Measurements from ENCODE around the gene GM2A. TPM values are rescaled to one million over a fixed set of nuclear protein-coding genes. Genes with fewer than 3 reads are reported as not detected.

GM2A gene
- total and polyA plus RNA-seq, 2 of the 13 experiments (the other 11 are each of a cell fraction or from before 2014, with no cell fraction given), result 14.6 to 29.6 TPM

DNA sequence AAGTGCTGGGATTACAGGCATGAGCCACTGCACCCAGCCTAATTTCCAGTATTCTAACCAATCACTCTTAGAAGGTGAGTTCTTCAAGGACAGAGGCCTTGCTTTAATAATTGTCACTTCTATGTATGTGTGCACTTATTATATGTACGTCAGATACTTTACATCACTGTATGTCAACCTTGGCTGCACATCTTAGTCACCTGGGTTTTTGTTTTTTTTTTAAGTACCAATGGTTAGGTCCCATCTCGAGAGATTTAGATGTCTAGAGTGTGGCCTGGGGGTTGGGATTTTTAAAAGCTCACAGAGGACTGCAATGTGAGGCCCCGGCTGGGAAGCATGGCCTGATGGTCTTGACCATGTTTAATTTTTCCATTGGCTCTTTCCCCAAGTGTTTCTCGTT, 9.9 kb upstream of the GM2A start:
- DNase-seq (ENCODE audit: low spot score) (no peak), FAIRE-seq (no peak), ATAC-seq (no peak)
- no peak overlapping the region for H3K27ac ChIP-seq (ENCODE audit: extremely low read length, insufficient read depth, low read length)
- POLR2A ChIA-PET, result interaction anchor here (1.8 kb wide), 1 partner anchor 9 kb away, joined by 5 read pairs; the partner anchor contains the start of gene GM2A
- H3K4me2 ChIP-seq (ENCODE audit: low read depth, low read length), result no peak overlapping the region
- no peaks in the 10 kb centered on the region for H4K20me1 ChIP-seq (ENCODE audit: insufficient read depth, low read length)
- WGBS (ENCODE audit: low lambda C conversion rate), result 47% methylated on average over 4 of the region's 4 CpGs
- H3K9ac ChIP-seq (ENCODE audit: insufficient read depth, low read depth, low read length), result no peak overlapping the region
- H2AFZ ChIP-seq (ENCODE audit: low read length), result no peak overlapping the region
- in situ Hi-C loops (cut with HindIII; ENCODE audit: extremely low pct_ligation_motif_present, low pct_unique_long_range_greater_than_20kb) (loop anchor here (10.0 kb wide), 1 partner anchor 198 kb away; no protein-coding TSS in a partner anchor), intact Hi-C loops (cut with micrococcal nuclease; ENCODE audit: unreplicated experiment) (no loop called here)
- H3K4me1 ChIP-seq (ENCODE audit: insufficient read depth, low read length), result peaks cover 17% of the 10 kb centered on the region
- H3K27me3 ChIP-seq (ENCODE audit: control insufficient read depth in 1 of 2, insufficient read depth in 2 of 2, low read length in 2 of 2), result peaks cover 2 to 7% of the 10 kb centered on the region in 2 experiments; a peak in 2 of 5 replicates
- H3K4me3 ChIP-seq (replicated peaks in 1 of 3; ENCODE audit: insufficient read depth in 1 of 3, low read depth in 2 of 3, low read length in 3 of 3), result no peak overlapping the region
- H3K9me3 ChIP-seq (ENCODE audit: low read length), result no peaks in the 10 kb centered on the region
- BruUV-seq (replicated peaks), result no TSS peak
- TF ChIP-seq, protein P1, sequence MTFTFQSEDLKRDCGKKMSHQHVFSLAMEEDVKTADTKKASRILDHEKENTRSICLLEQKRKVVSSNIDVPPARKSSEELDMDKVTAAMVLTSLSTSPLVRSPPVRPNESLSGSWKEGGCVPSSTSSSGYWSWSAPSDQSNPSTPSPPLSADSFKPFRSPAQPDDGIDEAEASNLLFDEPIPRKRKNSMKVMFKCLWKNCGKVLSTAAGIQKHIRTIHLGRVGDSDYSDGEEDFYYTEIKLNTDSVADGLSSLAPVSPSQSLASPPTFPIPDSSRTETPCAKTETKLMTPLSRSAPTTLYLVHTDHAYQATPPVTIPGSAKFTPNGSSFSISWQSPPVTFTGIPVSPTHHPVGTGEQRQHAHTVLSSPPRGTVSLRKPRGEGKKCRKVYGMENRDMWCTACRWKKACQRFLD (CRISPR knock-in tag; IDR thresholded peaks at IDR 0.05; ENCODE audit: borderline replicate concordance), result no peak
- no peak for TF ChIP-seq PCBP2 (optimal IDR thresholded peaks at IDR 0.05; ENCODE audit: low read depth, low read length, poor library complexity, severe bottlenecking)
- no peak for TF ChIP-seq SRF (IDR thresholded peaks at IDR 0.05; ENCODE audit: low read depth, low read length)
- TF ChIP-seq SCMH1 (CRISPR knock-in tag; IDR thresholded peaks at IDR 0.05; ENCODE audit: borderline replicate concordance), result no peak
- TF ChIP-seq, protein P2, sequence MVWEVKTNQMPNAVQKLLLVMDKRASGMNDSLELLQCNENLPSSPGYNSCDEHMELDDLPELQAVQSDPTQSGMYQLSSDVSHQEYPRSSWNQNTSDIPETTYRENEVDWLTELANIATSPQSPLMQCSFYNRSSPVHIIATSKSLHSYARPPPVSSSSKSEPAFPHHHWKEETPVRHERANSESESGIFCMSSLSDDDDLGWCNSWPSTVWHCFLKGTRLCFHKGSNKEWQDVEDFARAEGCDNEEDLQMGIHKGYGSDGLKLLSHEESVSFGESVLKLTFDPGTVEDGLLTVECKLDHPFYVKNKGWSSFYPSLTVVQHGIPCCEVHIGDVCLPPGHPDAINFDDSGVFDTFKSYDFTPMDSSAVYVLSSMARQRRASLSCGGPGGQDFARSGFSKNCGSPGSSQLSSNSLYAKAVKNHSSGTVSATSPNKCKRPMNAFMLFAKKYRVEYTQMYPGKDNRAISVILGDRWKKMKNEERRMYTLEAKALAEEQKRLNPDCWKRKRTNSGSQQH (CRISPR knock-in tag; IDR thresholded peaks at IDR 0.05; ENCODE audit: low read depth), result no peak
- TF ChIP-seq KMT2B (CRISPR knock-in tag; IDR thresholded peaks at IDR 0.05), result no peak
- TF ChIP-seq, protein P3, sequence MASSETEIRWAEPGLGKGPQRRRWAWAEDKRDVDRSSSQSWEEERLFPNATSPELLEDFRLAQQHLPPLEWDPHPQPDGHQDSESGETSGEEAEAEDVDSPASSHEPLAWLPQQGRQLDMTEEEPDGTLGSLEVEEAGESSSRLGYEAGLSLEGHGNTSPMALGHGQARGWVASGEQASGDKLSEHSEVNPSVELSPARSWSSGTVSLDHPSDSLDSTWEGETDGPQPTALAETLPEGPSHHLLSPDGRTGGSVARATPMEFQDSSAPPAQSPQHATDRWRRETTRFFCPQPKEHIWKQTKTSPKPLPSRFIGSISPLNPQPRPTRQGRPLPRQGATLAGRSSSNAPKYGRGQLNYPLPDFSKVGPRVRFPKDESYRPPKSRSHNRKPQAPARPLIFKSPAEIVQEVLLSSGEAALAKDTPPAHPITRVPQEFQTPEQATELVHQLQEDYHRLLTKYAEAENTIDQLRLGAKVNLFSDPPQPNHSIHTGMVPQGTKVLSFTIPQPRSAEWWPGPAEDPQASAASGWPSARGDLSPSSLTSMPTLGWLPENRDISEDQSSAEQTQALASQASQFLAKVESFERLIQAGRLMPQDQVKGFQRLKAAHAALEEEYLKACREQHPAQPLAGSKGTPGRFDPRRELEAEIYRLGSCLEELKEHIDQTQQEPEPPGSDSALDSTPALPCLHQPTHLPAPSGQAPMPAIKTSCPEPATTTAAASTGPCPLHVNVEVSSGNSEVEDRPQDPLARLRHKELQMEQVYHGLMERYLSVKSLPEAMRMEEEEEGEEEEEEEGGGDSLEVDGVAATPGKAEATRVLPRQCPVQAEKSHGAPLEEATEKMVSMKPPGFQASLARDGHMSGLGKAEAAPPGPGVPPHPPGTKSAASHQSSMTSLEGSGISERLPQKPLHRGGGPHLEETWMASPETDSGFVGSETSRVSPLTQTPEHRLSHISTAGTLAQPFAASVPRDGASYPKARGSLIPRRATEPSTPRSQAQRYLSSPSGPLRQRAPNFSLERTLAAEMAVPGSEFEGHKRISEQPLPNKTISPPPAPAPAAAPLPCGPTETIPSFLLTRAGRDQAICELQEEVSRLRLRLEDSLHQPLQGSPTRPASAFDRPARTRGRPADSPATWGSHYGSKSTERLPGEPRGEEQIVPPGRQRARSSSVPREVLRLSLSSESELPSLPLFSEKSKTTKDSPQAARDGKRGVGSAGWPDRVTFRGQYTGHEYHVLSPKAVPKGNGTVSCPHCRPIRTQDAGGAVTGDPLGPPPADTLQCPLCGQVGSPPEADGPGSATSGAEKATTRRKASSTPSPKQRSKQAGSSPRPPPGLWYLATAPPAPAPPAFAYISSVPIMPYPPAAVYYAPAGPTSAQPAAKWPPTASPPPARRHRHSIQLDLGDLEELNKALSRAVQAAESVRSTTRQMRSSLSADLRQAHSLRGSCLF (CRISPR knock-in tag; IDR thresholded peaks at IDR 0.05; ENCODE audit: borderline replicate concordance), result no peak
- TF ChIP-seq ZNF205 (CRISPR knock-in tag; IDR thresholded peaks at IDR 0.05), result no peak
- TF ChIP-seq, protein P4, sequence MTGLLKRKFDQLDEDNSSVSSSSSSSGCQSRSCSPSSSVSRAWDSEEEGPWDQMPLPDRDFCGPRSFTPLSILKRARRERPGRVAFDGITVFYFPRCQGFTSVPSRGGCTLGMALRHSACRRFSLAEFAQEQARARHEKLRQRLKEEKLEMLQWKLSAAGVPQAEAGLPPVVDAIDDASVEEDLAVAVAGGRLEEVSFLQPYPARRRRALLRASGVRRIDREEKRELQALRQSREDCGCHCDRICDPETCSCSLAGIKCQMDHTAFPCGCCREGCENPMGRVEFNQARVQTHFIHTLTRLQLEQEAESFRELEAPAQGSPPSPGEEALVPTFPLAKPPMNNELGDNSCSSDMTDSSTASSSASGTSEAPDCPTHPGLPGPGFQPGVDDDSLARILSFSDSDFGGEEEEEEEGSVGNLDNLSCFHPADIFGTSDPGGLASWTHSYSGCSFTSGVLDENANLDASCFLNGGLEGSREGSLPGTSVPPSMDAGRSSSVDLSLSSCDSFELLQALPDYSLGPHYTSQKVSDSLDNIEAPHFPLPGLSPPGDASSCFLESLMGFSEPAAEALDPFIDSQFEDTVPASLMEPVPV (CRISPR knock-in tag; IDR thresholded peaks at IDR 0.05), result no peak
- H3K36me3 ChIP-seq (replicated peaks in 1 of 2; ENCODE audit: control insufficient read depth in 1 of 2, insufficient read depth in 2 of 2, low read length in 2 of 2), result no peaks in the 10 kb centered on the region
- CTCF ChIA-PET (ENCODE audit: low intra/inter-chr PET ratio, low total read pairs), result no interaction called here
- no peaks in the 10 kb centered on the region for H3K79me2 ChIP-seq (ENCODE audit: insufficient read depth, low read length)
